MM.1S (cell line): ENCODE data around the gene PTPRD.

Experiments
- DNase-seq: peaks from one replicate; pipeline ENCODE4 v3.0.0-alpha.2; 2015
- H2AFZ ChIP-seq: fragments of 300-600 bp; sonication (generic); 2 replicates; pipeline ENCODE4 v1.6.0; 2016; ENCODE audit warnings: antibody characterized with exemption, low read length
- H3F3A ChIP-seq: fragments of 300-600 bp; sonication (generic); 2 replicates; pipeline ENCODE4 v1.6.1; 2016; ENCODE audit warnings: mild to moderate bottlenecking, antibody characterized with exemption, low read length, moderate library complexity, mixed read lengths; ENCODE audit not compliant: insufficient read depth
- H3K27ac ChIP-seq: fragments of 300-600 bp; sonication (generic); 2 replicates; pipeline ENCODE4 v1.5.1; 2016; ENCODE audit warnings: mild to moderate bottlenecking, low read length
- H3K27me3 ChIP-seq: fragments of 300-600 bp; sonication (generic); replicated peaks from 2 replicates; pipeline ENCODE4 v1.6.0; 2016; ENCODE audit warnings: low read length; ENCODE audit not compliant: insufficient read depth
- H3K36me3 ChIP-seq: fragments of 300-600 bp; sonication (generic); replicated peaks from 2 replicates; pipeline ENCODE4 v1.6.1; 2016; ENCODE audit warnings: mild to moderate bottlenecking, low read length, mixed read lengths; ENCODE audit not compliant: insufficient read depth
- H3K4me1 ChIP-seq: fragments of 300-600 bp; sonication (generic); 2 replicates; pipeline ENCODE4 v1.6.1; 2016; ENCODE audit warnings: low read length, mixed read lengths
- H3K4me2 ChIP-seq: fragments of 300-600 bp; sonication (generic); 2 replicates; pipeline ENCODE4 v1.6.0; 2016; ENCODE audit warnings: low read depth, low read length
- H3K4me3 ChIP-seq: fragments of 300-600 bp; sonication (generic); 2 replicates; pipeline ENCODE4 v1.5.1; 2016; ENCODE audit warnings: low read length, mixed read lengths
- H3K79me2 ChIP-seq: fragments of 300-600 bp; sonication (generic); 2 replicates; pipeline ENCODE4 v1.6.1; 2016; ENCODE audit warnings: mixed run types, low read length, mixed read lengths
- H3K9ac ChIP-seq: fragments of 300-600 bp; sonication (generic); 2 replicates; pipeline ENCODE4 v1.6.1; 2016; ENCODE audit warnings: low read length, mixed read lengths
- H3K9me2 ChIP-seq: fragments of 300-600 bp; sonication (generic); replicated peaks from 2 replicates; pipeline ENCODE4 v1.6.1; 2016; ENCODE audit warnings: mild to moderate bottlenecking, low read length, mixed read lengths; ENCODE audit not compliant: insufficient read depth
- H3K9me3 ChIP-seq: fragments of 300-600 bp; sonication (generic); replicated peaks from 2 replicates; pipeline ENCODE4 v1.6.1; 2016; ENCODE audit warnings: mild to moderate bottlenecking, low read length, mixed read lengths; ENCODE audit not compliant: insufficient read depth
- H4K20me1 ChIP-seq: fragments of 300-600 bp; sonication (generic); 2 replicates; pipeline ENCODE4 v1.6.1; 2016; ENCODE audit warnings: mild to moderate bottlenecking, low read length, moderate library complexity, mixed read lengths; ENCODE audit not compliant: insufficient read depth
- CTCF ChIP-seq: fragments of 300-600 bp; sonication (generic); IDR thresholded peaks from 2 replicates; pipeline ENCODE4 v1.5.1; 2016; ENCODE audit warnings: antibody characterized with exemption, low read length, mixed read lengths
- EZH2 ChIP-seq: fragments of 300-600 bp; sonication (generic); optimal IDR thresholded peaks from 2 replicates; pipeline ENCODE3; 2017; ENCODE audit warnings: low read depth, mild to moderate bottlenecking, antibody characterized with exemption, low read length, mixed read lengths
- EZH2phosphoT487 ChIP-seq: fragments of 300-600 bp; sonication (generic); IDR thresholded peaks from 2 replicates; pipeline ENCODE4 v1.6.1; 2018; ENCODE audit warnings: antibody characterized with exemption, low read length

PTPRD gene

GRCh38 chr9:8651070-8651845 is 1961.5 kb downstream of the PTPRD start:
- Histone ChIP-seq H3K9me3 (no peaks in the 10 kb centered on the region), H3K9me2 (no peaks in the 10 kb centered on the region), H3F3A (no peaks in the 10 kb centered on the region), H3K79me2 (no peaks in the 10 kb centered on the region), H3K36me3 (no peaks in the 10 kb centered on the region), H2AFZ (no peak overlapping the region), H3K9ac (no peak overlapping the region), H3K4me2 (no peak overlapping the region), H3K27me3 (no peaks in the 10 kb centered on the region), H3K27ac (no peak overlapping the region), H4K20me1 (no peaks in the 10 kb centered on the region), H3K4me3 (no peak overlapping the region), H3K4me1 (no peaks in the 10 kb centered on the region)
- TF ChIP-seq EZH2, result no peak
- TF ChIP-seq EZH2phosphoT487, result no peak
- no peak for DNase-seq

- DNase-seq, result no peak
- Histone ChIP-seq H3K79me2 (no peaks in the 10 kb centered on the region), H3K9me3 (no peaks in the 10 kb centered on the region), H3K27ac (no peak overlapping the region), H3K27me3 (no peaks in the 10 kb centered on the region), H3K4me1 (no peaks in the 10 kb centered on the region), H3K36me3 (no peaks in the 10 kb centered on the region), H2AFZ (no peak overlapping the region), H4K20me1 (no peaks in the 10 kb centered on the region), H3F3A (no peaks in the 10 kb centered on the region), H3K9ac (no peak overlapping the region), H3K4me2 (no peak overlapping the region), H3K9me2 (no peaks in the 10 kb centered on the region), H3K4me3 (no peak overlapping the region)
- TF ChIP-seq EZH2 (no peak), CTCF (no peak), EZH2phosphoT487 (no peak)
Measured at GRCh38 chr9:8649807-8650206, 1963.0 kb downstream of the PTPRD start.

GRCh38 chr9:8649160-8649559 is 1963.6 kb downstream of the PTPRD start:
- H3K4me2 ChIP-seq, result no peak overlapping the region
- H3K9me2 ChIP-seq, result no peaks in the 10 kb centered on the region
- H3K27ac ChIP-seq, result no peak overlapping the region
- H3K36me3 ChIP-seq, result no peaks in the 10 kb centered on the region
- H3F3A ChIP-seq, result no peaks in the 10 kb centered on the region
- no peaks in the 10 kb centered on the region for H4K20me1 ChIP-seq
- no peaks in the 10 kb centered on the region for H3K9me3 ChIP-seq
- no peaks in the 10 kb centered on the region for H3K79me2 ChIP-seq
- no peak overlapping the region for H3K9ac ChIP-seq
- no peaks in the 10 kb centered on the region for H3K4me1 ChIP-seq
- H3K27me3 ChIP-seq, result no peaks in the 10 kb centered on the region
- no peak overlapping the region for H3K4me3 ChIP-seq
- H2AFZ ChIP-seq, result no peak overlapping the region
- TF ChIP-seq EZH2phosphoT487 (no peak), EZH2 (no peak)
- DNase-seq, result no peak

GRCh38 chr9:8648271-8648845 is 1964.4 kb downstream of the PTPRD start:
- H3K4me2 ChIP-seq, result no peak overlapping the region
- no peaks in the 10 kb centered on the region for H3K27me3 ChIP-seq
- no peaks in the 10 kb centered on the region for H3K9me3 ChIP-seq
- TF ChIP-seq EZH2, result no peak
- TF ChIP-seq CTCF, result no peak
- no peak for TF ChIP-seq EZH2phosphoT487
- H3K4me1 ChIP-seq, result no peaks in the 10 kb centered on the region
- H4K20me1 ChIP-seq, result no peaks in the 10 kb centered on the region
- no peaks in the 10 kb centered on the region for H3K79me2 ChIP-seq
- no peaks in the 10 kb centered on the region for H3K9me2 ChIP-seq
- no peak overlapping the region for H3K9ac ChIP-seq
- H2AFZ ChIP-seq, result no peak overlapping the region
- no peak overlapping the region for H3K27ac ChIP-seq
- no peak overlapping the region for H3K4me3 ChIP-seq
- no peaks in the 10 kb centered on the region for H3K36me3 ChIP-seq
- no peaks in the 10 kb centered on the region for H3F3A ChIP-seq
- no peak for DNase-seq
